GM12873 (cell line): ENCODE results near the gene EEFSEC.

Experiments used
- CTCF ChIP-seq: IDR thresholded peaks from 2 replicates; pipeline ENCODE4 v1.5.1; 2012; ENCODE audit warnings: low read depth, mild to moderate bottlenecking, moderate library complexity, low read length, control low read depth; ENCODE audit not compliant: insufficient read depth; ENCODE audit errors: missing control alignments

The EEFSEC gene

GRCh38 chr3:128221328-128221727 is 68.0 kb downstream of the EEFSEC start:
- TF ChIP-seq CTCF, result no peak

- no peak for TF ChIP-seq CTCF
These were observed 69.6 kb downstream of the EEFSEC start for GRCh38 chr3:128222796-128223385.

GRCh38 chr3:128226186-128226725 is 73.0 kb downstream of the EEFSEC start:
- no peak for TF ChIP-seq CTCF

GRCh38 chr3:128226795-128227395 is 73.6 kb downstream of the EEFSEC start:
- peak; percentile 92 for TF ChIP-seq CTCF

- TF ChIP-seq CTCF, result no peak
These were observed 74.2 kb downstream of the EEFSEC start for GRCh38 chr3:128227507-128227906.

GRCh38 chr3:128228366-128228910 is 75.2 kb downstream of the EEFSEC start:
- TF ChIP-seq CTCF, result no peak

- TF ChIP-seq CTCF, result no peak
These were observed 76.0 kb downstream of the EEFSEC start for GRCh38 chr3:128229106-128229857.
